Smooth muscle cell (in vitro differentiated cells): ENCODE measurements around the gene ACTR3C. TPM values are rescaled to one million over a fixed set of nuclear protein-coding genes. Genes with fewer than 3 reads are reported as not detected.

Experiments
- DNase-seq: peaks from one replicate; lab custom pipeline; 2025; ENCODE audit not compliant: unreplicated experiment; lab: John Stamatoyannopoulos, UW
- H2AFZ ChIP-seq: fragments of 200-600 bp; sonication (generic); 2 replicates; pipeline ENCODE4 v1.6.0; 2016; ENCODE audit warnings: antibody characterized with exemption, low read depth, mild to moderate bottlenecking
- H3F3A ChIP-seq: fragments of 200-600 bp; sonication (generic); 2 replicates; pipeline ENCODE4 v1.6.0; 2017; ENCODE audit warnings: antibody characterized with exemption, low read depth
- H3K27ac ChIP-seq: fragments of 200-600 bp; sonication (generic); 2 replicates; pipeline ENCODE4 v1.5.1; 2016; ENCODE audit warnings: low read depth, mild to moderate bottlenecking
- H3K27me3 ChIP-seq: fragments of 200-600 bp; sonication (generic); 2 replicates; pipeline ENCODE4 v1.6.1; 2016; ENCODE audit warnings: low read depth, mild to moderate bottlenecking
- H3K36me3 ChIP-seq: fragments of 200-600 bp; sonication (generic); 2 replicates; pipeline ENCODE4 v1.5.1; 2016; ENCODE audit warnings: low read depth
- H3K4me1 ChIP-seq: fragments of 200-600 bp; sonication (generic); 2 replicates; pipeline ENCODE4 v1.5.1; 2016; ENCODE audit warnings: low read depth
- H3K4me2 ChIP-seq: fragments of 200-600 bp; sonication (generic); 2 replicates; pipeline ENCODE4 v1.6.0; 2016; ENCODE audit warnings: mild to moderate bottlenecking
- H3K4me3 ChIP-seq: fragments of 200-600 bp; sonication (generic); 2 replicates; pipeline ENCODE4 v1.5.1; 2016; ENCODE audit warnings: mild to moderate bottlenecking
- H3K79me2 ChIP-seq: fragments of 200-600 bp; sonication (generic); 2 replicates; pipeline ENCODE4 v1.6.0; 2016; ENCODE audit warnings: low read depth, mild to moderate bottlenecking
- H3K9ac ChIP-seq: fragments of 200-600 bp; sonication (generic); 2 replicates; pipeline ENCODE4 v1.6.0; 2016; ENCODE audit warnings: low read depth
- H3K9me3 ChIP-seq: fragments of 200-600 bp; sonication (generic); replicated peaks from 2 replicates; pipeline ENCODE4 v1.5.1; 2016; ENCODE audit warnings: low read depth
- H4K20me1 ChIP-seq: fragments of 200-600 bp; sonication (generic); 2 replicates; pipeline ENCODE4 v1.6.0; 2016; ENCODE audit warnings: low read depth
- whole genome bisulfite sequencing: methylation state at CpG from one replicate; pipeline ENCODE4 v1.1.7; 2016; ENCODE audit warnings: low lambda C conversion rate; 5-methylcytosine and 5-hydroxymethylcytosine counted together
- polyA plus RNA-seq: library from polyadenylated mRNA; unstranded; fragments of >200 nt; fragmentation: Nextera tagmentation; extraction: Ambion mirVana; gene quantifications from 2 replicates; pipeline ENCODE4 v1.2.1, GENCODE V29; 2016
- total RNA-seq: library from RNA; depleted of rRNA; stranded (reverse); fragments of >200 nt; gene quantifications from 2 replicates; pipeline ENCODE4 v1.2.3, GENCODE V29; 2014
- TF ChIP-seq, protein P1 (sequence below): fragments of 200-600 bp; sonication (generic); IDR thresholded peaks from 2 replicates; pipeline ENCODE4 v1.5.1; 2017; ENCODE audit warnings: borderline replicate concordance, mild to moderate bottlenecking, antibody characterized with exemption; ENCODE audit not compliant: insufficient read depth, poor library complexity, severe bottlenecking

The ACTR3C gene
- total and polyA plus RNA-seq, 2 experiments from 2014 or later = 0.89 to 7.6 TPM

DNA sequence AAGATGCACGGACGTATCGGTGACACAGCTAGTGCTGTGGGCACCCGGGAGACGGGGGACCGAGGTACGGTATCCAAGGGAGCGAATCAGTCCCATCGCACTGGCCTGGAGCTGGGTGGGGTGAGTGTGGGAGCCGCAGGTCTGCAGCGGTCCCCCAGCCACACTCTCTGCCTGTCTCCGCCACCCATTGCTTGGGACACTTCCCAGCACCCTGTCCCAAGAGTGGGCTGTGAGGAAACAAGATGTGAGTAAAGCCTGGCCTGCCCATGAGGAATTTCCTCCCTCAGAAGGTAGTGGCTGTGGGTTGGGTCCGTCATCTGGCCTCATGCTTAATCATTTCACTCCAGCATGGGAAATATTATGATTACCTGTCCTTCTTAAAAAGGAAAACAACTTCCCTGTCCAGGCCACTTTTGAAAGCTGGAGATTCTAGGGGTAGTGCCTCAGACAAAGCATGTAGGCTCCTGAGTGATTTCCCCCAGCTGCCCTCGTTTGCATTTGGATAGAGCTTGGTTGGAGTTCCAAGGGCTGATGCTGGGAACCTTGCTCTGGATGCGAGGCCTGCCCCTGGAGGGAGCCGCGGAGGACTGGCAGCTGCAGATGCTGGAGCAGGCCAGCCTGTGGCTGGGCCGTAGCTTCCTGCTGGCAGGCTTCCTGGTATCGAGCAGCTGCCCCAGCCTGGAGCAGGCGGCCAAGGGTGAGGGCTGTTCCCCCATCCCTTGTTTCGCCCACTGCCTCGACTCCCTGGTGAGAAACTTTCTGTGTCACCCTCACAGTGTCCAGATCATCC, 6.2 kb upstream of the ACTR3C start:
- Histone ChIP-seq H3K4me1 (peaks cover 5% of the 10 kb centered on the region), H3K79me2 (no peaks in the 10 kb centered on the region), H3K4me3 (no peak overlapping the region), H4K20me1 (no peaks in the 10 kb centered on the region), H3K9me3 (no peaks in the 10 kb centered on the region), H3K27ac (no peak overlapping the region), H3K9ac (no peak overlapping the region), H3K27me3 (no peaks in the 10 kb centered on the region), H3K4me2 (no peak overlapping the region), H2AFZ (no peak overlapping the region), H3F3A (no peaks in the 10 kb centered on the region), H3K36me3 (no peaks in the 10 kb centered on the region)
- TF ChIP-seq, protein P1, sequence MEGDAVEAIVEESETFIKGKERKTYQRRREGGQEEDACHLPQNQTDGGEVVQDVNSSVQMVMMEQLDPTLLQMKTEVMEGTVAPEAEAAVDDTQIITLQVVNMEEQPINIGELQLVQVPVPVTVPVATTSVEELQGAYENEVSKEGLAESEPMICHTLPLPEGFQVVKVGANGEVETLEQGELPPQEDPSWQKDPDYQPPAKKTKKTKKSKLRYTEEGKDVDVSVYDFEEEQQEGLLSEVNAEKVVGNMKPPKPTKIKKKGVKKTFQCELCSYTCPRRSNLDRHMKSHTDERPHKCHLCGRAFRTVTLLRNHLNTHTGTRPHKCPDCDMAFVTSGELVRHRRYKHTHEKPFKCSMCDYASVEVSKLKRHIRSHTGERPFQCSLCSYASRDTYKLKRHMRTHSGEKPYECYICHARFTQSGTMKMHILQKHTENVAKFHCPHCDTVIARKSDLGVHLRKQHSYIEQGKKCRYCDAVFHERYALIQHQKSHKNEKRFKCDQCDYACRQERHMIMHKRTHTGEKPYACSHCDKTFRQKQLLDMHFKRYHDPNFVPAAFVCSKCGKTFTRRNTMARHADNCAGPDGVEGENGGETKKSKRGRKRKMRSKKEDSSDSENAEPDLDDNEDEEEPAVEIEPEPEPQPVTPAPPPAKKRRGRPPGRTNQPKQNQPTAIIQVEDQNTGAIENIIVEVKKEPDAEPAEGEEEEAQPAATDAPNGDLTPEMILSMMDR = no peak
- no peak for DNase-seq
- WGBS = 87% methylated on average over 22 of the region's 22 CpGs

DNA sequence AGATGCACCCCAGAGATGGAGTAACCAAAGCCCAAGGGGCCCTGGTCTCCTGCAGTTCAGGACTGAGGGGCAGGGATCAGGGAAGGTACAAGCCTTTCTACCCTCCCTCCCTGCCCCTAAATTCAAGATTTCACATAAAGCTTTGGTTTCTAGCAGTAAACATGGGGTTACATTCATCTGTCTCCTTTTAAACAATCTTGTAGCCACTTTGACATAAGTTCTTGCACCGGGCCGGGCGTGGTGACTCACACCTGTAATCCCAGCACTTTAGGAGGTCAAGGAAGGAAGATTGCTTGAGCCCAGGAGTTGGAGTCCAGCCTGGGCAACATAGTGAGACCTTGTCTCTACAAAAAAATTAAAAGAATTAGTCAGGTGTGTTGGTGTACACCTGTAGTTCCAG, 4.0 kb upstream of the ACTR3C start:
- TF ChIP-seq, protein P1 = no peak
- WGBS = 92% methylated on average over 3 of the region's 3 CpGs
- peaks cover 13% of the 10 kb centered on the region for H3K4me1 ChIP-seq
- H3K36me3 ChIP-seq = no peaks in the 10 kb centered on the region
- no peaks in the 10 kb centered on the region for H3K9me3 ChIP-seq
- no peak for DNase-seq
- H3K79me2 ChIP-seq = no peaks in the 10 kb centered on the region
- H3K4me2 ChIP-seq = no peak overlapping the region
- H3K27ac ChIP-seq = no peak overlapping the region
- no peak overlapping the region for H3K9ac ChIP-seq
- H3K27me3 ChIP-seq = no peaks in the 10 kb centered on the region
- no peaks in the 10 kb centered on the region for H3F3A ChIP-seq
- no peak overlapping the region for H3K4me3 ChIP-seq
- H4K20me1 ChIP-seq = no peaks in the 10 kb centered on the region
- H2AFZ ChIP-seq = no peak overlapping the region

DNA sequence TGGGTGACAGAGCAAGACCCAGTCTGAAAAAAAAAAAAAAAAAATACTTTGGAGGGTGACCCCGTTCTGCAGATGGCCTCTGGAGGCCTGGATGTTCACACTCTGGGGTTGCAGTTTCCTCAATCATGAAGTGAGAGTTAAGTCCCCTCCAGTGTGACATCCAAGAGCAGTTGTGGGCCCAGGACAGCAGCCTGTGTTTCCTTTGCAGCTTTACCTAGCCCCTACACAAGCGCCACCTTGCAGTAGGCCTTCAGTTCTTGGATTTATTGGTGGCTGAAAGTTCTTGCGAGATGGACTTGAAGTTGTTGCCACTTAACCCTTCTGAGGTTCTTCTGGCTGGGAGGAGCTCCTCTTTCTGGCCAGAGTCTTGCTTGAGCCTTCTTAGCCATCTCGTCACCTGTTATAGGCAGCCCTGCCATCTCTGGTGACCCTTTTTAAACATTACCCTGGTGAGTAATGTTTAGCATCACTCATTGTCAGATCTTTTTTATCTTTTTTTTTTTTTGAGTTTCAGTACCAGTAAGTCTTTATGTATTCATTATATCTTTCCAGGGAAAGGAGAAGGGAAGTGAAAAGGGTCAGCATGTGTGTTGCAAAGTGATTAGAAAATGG, 3.4 kb upstream of the ACTR3C start:
- no peaks in the 10 kb centered on the region for H3K27me3 ChIP-seq
- H3K79me2 ChIP-seq = no peaks in the 10 kb centered on the region
- H3K9ac ChIP-seq = no peak overlapping the region
- 95% methylated on average over 4 of the region's 4 CpGs for WGBS
- no peaks in the 10 kb centered on the region for H3K36me3 ChIP-seq
- no peak overlapping the region for H2AFZ ChIP-seq
- DNase-seq = no peak
- TF ChIP-seq, protein P1 = no peak
- no peak overlapping the region for H3K27ac ChIP-seq
- no peaks in the 10 kb centered on the region for H3F3A ChIP-seq
- peaks cover 13% of the 10 kb centered on the region for H3K4me1 ChIP-seq
- no peaks in the 10 kb centered on the region for H4K20me1 ChIP-seq
- H3K9me3 ChIP-seq = no peaks in the 10 kb centered on the region
- no peak overlapping the region for H3K4me2 ChIP-seq
- H3K4me3 ChIP-seq = no peak overlapping the region

GRCh38 chr7:150325901-150326300, 2.6 kb upstream of the ACTR3C start:
- TF ChIP-seq, protein P1 = no peak
- Histone ChIP-seq H3K4me3 (no peak overlapping the region), H3F3A (no peaks in the 10 kb centered on the region), H3K4me1 (peaks cover 13% of the 10 kb centered on the region), H4K20me1 (no peaks in the 10 kb centered on the region), H3K79me2 (no peaks in the 10 kb centered on the region), H3K36me3 (no peaks in the 10 kb centered on the region), H3K9ac (no peak overlapping the region), H3K9me3 (no peaks in the 10 kb centered on the region), H3K27me3 (no peaks in the 10 kb centered on the region), H3K27ac (no peak overlapping the region), H3K4me2 (no peak overlapping the region), H2AFZ (no peak overlapping the region)
- no peak for DNase-seq
- WGBS = 75% methylated on average over 6 of the region's 6 CpGs
